ENCODE data around the gene INPP5B. TPM values are rescaled to one million over a fixed set of nuclear protein-coding genes. Genes with fewer than 3 reads are reported as not detected.
"Not testable (repeated sequence)": the region's sequence is repeated elsewhere in the genome, so short reads cannot be mapped to it uniquely, and the experiment has no call there.

INPP5B gene
- total RNA-seq, 1 experiment from 2014 or later: 26.8 TPM

GRCh38 chr1:37983546-37983945, 36.7 kb upstream of the INPP5B start:
- Mint-ChIP-seq H3K4me3 (no peak overlapping the region), H3K4me1 (peaks cover 3% of the 10 kb centered on the region; the same call in 1 of the 2 replicates), H3K27me3 (ENCODE audit: low read depth) (no peaks in the 10 kb centered on the region), H3K27ac (no peak overlapping the region), H3K36me3 (peaks cover 78% of the 10 kb centered on the region), H3K9me3 (no peaks in the 10 kb centered on the region)
- CTCF ChIA-PET: no interaction called here
- no peak for DNase-seq (ENCODE audit: low spot score)
- POLR2A ChIA-PET: no interaction called here
- ATAC-seq: no peak
- no peak for TF ChIP-seq ZMAT4 (CRISPR knock-in tag; IDR thresholded peaks at IDR 0.05)
- peak; percentile 70; the same call in 1 of the 2 replicates for TF ChIP-seq ZNF121 (CRISPR knock-in tag; IDR thresholded peaks at IDR 0.05)
- no peak for TF ChIP-seq TCF7 (CRISPR knock-in tag; IDR thresholded peaks at IDR 0.05; ENCODE audit: low read depth)

- Mint-ChIP-seq H3K9me3 (peaks cover 6% of the 10 kb centered on the region; the same call in 1 of the 2 replicates), H3K27me3 (ENCODE audit: low read depth) (no peaks in the 10 kb centered on the region), H3K4me3 (no peak overlapping the region), H3K36me3 (peaks cover 85% of the 10 kb centered on the region), H3K27ac (no peak overlapping the region), H3K4me1 (no peaks in the 10 kb centered on the region)
- ATAC-seq (no peak), DNase-seq (ENCODE audit: low spot score) (no peak)
- no peak for TF ChIP-seq PRRX2 (CRISPR knock-in tag; IDR thresholded peaks at IDR 0.05)
- TF ChIP-seq FOXP1 (CRISPR knock-in tag; IDR thresholded peaks at IDR 0.05; ENCODE audit: borderline replicate concordance): no peak
- TF ChIP-seq ATF3 (CRISPR knock-in tag; conservative IDR thresholded peaks at IDR 0.05): no peak
- TF ChIP-seq AR (CRISPR knock-in tag; IDR thresholded peaks at IDR 0.05): no peak
- TF ChIP-seq ZNF671 (CRISPR knock-in tag; IDR thresholded peaks at IDR 0.05): no peak
- no peak for TF ChIP-seq MYBL2 (CRISPR knock-in tag; IDR thresholded peaks at IDR 0.05)
- TF ChIP-seq RELA (CRISPR knock-in tag; IDR thresholded peaks at IDR 0.05; ENCODE audit: borderline replicate concordance): no peak
- no peak for TF ChIP-seq PRDM15 (CRISPR knock-in tag; IDR thresholded peaks at IDR 0.05)
- ChIA-PET CTCF (interaction anchor here (1.7 kb wide), 1 partner anchor 12 kb away, joined by 5 read pairs; the partner anchor contains the start of gene SF3A3), POLR2A (interaction anchor here (1.2 kb wide), 1 partner anchor 17 kb away, joined by 6 read pairs; no protein-coding TSS in a partner anchor)
Observed at GRCh38 chr1:37978541-37978940, 31.7 kb upstream of the INPP5B start.

GRCh38 chr1:37975083-37975482, 28.2 kb upstream of the INPP5B start:
- H3K36me3 Mint-ChIP-seq: peaks cover 90% of the 10 kb centered on the region
- H3K27me3 Mint-ChIP-seq (ENCODE audit: low read depth); H3K27ac Mint-ChIP-seq; H3K9me3 Mint-ChIP-seq; H3K4me1 Mint-ChIP-seq; H3K4me3 Mint-ChIP-seq: not testable (repeated sequence)
- ATAC-seq: peak; percentile 77
- 0 out of 2 replicates have a peak, but pooled peaks have one; percentile 3 for TF ChIP-seq MAX (CRISPR knock-in tag; IDR thresholded peaks at IDR 0.05)
- peak; percentile 33 for DNase-seq (ENCODE audit: low spot score)
- ChIA-PET CTCF (interaction anchor here (0.6 to 1.6 kb wide), 6 partner anchors 14 to 527 kb away, joined by 3 to 4 read pairs (median 3); partner anchors contain the start of gene SF3A3), POLR2A (interaction anchor here (0.5 kb wide), 1 partner anchor 7 kb away, joined by 3 read pairs; no protein-coding TSS in a partner anchor)
